HEK293 (cell line): ENCODE data around the gene DCAF4.

Experiments used
- CTCF ChIA-PET: fragments of 350-600 bp; formaldehyde crosslinking; extraction: SDS; loops from one replicate; lab custom pipeline; 2021; ENCODE audit warnings: antibody characterized with exemption; lab: Yijun Ruan, JAX
- POLR2A ChIA-PET: fragments of 300-600 bp; formaldehyde crosslinking; extraction: SDS; loops from one replicate; lab custom pipeline; 2020; ENCODE audit warnings: antibody characterized with exemption, inconsistent platforms; lab: Yijun Ruan, JAX
- H3K27ac ChIP-seq: fragments of 200-500 bp; sonication (Bioruptor generic); 2 replicates; pipeline ENCODE4 v1.5.1; 2014; ENCODE audit warnings: low read depth, low read length, control low read depth, inconsistent platforms; ENCODE audit errors: extremely low read depth
- H3K36me3 ChIP-seq, 2 experiments: fragments of 200-500 bp in 1 of 2; sonication (Bioruptor generic) in 1 of 2; 1 replicate in 1 of 2; 2 replicates in 1 of 2; pipeline ENCODE4 v1.5.1; 2014 to 2017; ENCODE audit warnings: inconsistent platforms in 2 of 2, low read length in 2 of 2; ENCODE audit not compliant: control insufficient read depth in 2 of 2, insufficient read depth in 1 of 2
- H3K4me1 ChIP-seq: fragments of 200-500 bp; sonication (Bioruptor generic); 2 replicates; pipeline ENCODE4 v1.5.1; 2014; ENCODE audit warnings: mild to moderate bottlenecking, low read length, inconsistent platforms; ENCODE audit not compliant: control insufficient read depth, insufficient read depth
- H3K4me3 ChIP-seq: 2 replicates; pipeline ENCODE4 v1.5.1; 2011; ENCODE audit warnings: low read depth, mild to moderate bottlenecking, control low read depth, low read length, moderate library complexity
- H3K9me3 ChIP-seq: fragments of 200-500 bp; sonication (Bioruptor generic); 2 replicates; pipeline ENCODE4 v1.5.1; 2014; ENCODE audit warnings: low read depth, low read length, inconsistent platforms; ENCODE audit not compliant: control insufficient read depth, insufficient read depth
- HOXD13 ChIP-seq: sonication (generic); formaldehyde crosslinking; IDR thresholded peaks from 2 replicates; pipeline ENCODE4 v1.8.0; 2022; ENCODE audit warnings: missing genetic modification reagents, borderline replicate concordance
- PRDM1 ChIP-seq: fragments of 450-650 bp; formaldehyde crosslinking; IDR thresholded peaks from 2 replicates; pipeline ENCODE4; 2016; ENCODE audit warnings: missing biosample characterization, missing genetic modification characterization
- SALL2 ChIP-seq: fragments of 450-650 bp; formaldehyde crosslinking; IDR thresholded peaks from 2 replicates; pipeline ENCODE4 v1.5.0; 2017; ENCODE audit warnings: missing biosample characterization, mild to moderate bottlenecking, missing genetic modification characterization, borderline replicate concordance
- SCRT1 ChIP-seq: fragments of 450-650 bp; formaldehyde crosslinking; IDR thresholded peaks from 2 replicates; pipeline ENCODE4 v1.5.1; 2016; ENCODE audit warnings: missing biosample characterization, missing genetic modification characterization, borderline replicate concordance
- ZBTB17 ChIP-seq: fragments of 450-650 bp; formaldehyde crosslinking; IDR thresholded peaks from 2 replicates; pipeline ENCODE4 v1.5.1; 2016; ENCODE audit warnings: missing biosample characterization, missing genetic modification characterization
- ZNF114 ChIP-seq: fragments of 450-650 bp; formaldehyde crosslinking; IDR thresholded peaks from 2 replicates; pipeline ENCODE4 v1.5.0; 2017; ENCODE audit warnings: missing biosample characterization, missing genetic modification characterization
- ZNF174 ChIP-seq: fragments of 450-650 bp; formaldehyde crosslinking; IDR thresholded peaks from 2 replicates; pipeline ENCODE4 v1.5.0; 2017; ENCODE audit warnings: missing biosample characterization, mild to moderate bottlenecking, missing genetic modification characterization
- ZNF433 ChIP-seq: fragments of 450-650 bp; formaldehyde crosslinking; IDR thresholded peaks from 2 replicates; pipeline ENCODE4 v1.5.1; 2016; ENCODE audit warnings: missing biosample characterization, missing genetic modification characterization, low read depth
- ZNF792 ChIP-seq: fragments of 450-650 bp; formaldehyde crosslinking; IDR thresholded peaks from 2 replicates; pipeline ENCODE4 v1.5.1; 2016; ENCODE audit warnings: missing biosample characterization, missing genetic modification characterization
- TF ChIP-seq, protein P1 (sequence below): fragments of 450-650 bp; formaldehyde crosslinking; IDR thresholded peaks from 2 replicates; pipeline ENCODE4 v1.5.1; 2016; ENCODE audit warnings: missing biosample characterization, missing genetic modification characterization
- TF ChIP-seq, protein P2 (sequence below): fragments of 450-650 bp; formaldehyde crosslinking; IDR thresholded peaks from 2 replicates; pipeline ENCODE4 v1.5.1; 2016; ENCODE audit warnings: missing biosample characterization, missing genetic modification characterization
- TF ChIP-seq, protein P3 (sequence below): fragments of 450-650 bp; formaldehyde crosslinking; IDR thresholded peaks from 2 replicates; pipeline ENCODE4 v1.5.1; 2016; ENCODE audit warnings: missing biosample characterization, missing genetic modification characterization, borderline replicate concordance
- TF ChIP-seq, protein P4 (sequence below): fragments of 450-650 bp; formaldehyde crosslinking; IDR thresholded peaks from 2 replicates; pipeline ENCODE4 v1.5.1; 2016; ENCODE audit warnings: missing biosample characterization, missing genetic modification characterization

The DCAF4 gene

DNA sequence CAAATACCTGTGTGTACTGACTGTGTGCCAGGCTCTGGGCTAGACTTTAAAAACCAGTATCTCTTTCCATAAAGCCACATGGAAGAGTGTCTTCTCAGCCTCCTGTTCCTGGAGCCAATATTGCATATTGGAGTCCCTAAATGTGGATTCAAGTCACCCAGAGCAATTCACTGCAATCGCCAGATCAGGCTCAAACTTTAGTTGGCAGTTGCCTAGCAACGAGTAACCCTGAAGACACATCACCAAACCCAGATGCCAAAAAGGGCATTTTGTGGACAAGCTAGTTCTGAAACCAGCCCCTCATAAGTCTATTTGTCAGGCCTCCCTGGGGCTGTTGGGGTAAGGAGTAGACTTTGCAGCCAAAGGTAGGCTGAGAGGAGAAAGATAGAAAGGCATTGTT lies 46.1 kb upstream of the DCAF4 start (continued):
- TF ChIP-seq, protein P1, sequence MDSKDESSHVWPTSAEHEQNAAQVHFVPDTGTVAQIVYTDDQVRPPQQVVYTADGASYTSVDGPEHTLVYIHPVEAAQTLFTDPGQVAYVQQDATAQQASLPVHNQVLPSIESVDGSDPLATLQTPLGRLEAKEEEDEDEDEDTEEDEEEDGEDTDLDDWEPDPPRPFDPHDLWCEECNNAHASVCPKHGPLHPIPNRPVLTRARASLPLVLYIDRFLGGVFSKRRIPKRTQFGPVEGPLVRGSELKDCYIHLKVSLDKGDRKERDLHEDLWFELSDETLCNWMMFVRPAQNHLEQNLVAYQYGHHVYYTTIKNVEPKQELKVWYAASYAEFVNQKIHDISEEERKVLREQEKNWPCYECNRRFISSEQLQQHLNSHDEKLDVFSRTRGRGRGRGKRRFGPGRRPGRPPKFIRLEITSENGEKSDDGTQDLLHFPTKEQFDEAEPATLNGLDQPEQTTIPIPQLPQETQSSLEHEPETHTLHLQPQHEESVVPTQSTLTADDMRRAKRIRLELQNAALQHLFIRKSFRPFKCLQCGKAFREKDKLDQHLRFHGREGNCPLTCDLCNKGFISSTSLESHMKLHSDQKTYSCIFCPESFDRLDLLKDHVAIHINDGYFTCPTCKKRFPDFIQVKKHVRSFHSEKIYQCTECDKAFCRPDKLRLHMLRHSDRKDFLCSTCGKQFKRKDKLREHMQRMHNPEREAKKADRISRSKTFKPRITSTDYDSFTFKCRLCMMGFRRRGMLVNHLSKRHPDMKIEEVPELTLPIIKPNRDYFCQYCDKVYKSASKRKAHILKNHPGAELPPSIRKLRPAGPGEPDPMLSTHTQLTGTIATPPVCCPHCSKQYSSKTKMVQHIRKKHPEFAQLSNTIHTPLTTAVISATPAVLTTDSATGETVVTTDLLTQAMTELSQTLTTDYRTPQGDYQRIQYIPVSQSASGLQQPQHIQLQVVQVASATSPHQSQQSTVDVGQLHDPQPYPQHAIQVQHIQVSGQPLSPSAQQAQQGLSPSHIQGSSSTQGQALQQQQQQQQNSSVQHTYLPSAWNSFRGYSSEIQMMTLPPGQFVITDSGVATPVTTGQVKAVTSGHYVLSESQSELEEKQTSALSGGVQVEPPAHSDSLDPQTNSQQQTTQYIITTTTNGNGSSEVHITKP: no peak
- TF ChIP-seq HOXD13: no peak

DNA sequence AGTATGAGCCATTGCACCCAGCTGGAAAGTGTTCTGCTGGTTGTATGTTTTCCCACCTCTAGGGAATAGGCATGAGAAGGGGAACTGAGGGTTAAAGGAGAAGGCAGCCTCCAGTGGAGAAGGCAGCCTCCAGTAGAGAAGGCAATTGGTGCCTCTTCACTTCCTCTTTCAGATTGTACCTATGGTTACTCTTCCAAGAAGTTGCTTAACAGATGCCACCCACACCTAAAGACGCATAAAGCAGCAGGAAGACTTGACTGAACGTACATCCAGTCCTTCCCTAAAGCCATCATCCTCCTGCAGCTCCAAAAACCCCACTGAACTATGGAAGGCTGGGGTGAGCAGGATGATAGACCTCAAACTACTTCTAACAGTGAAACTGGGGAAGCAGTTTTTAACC lies 45.4 kb upstream of the DCAF4 start:
- Histone ChIP-seq H3K4me3 (no peak overlapping the region), H3K9me3 (no peaks in the 10 kb centered on the region), H3K36me3 (no peaks in the 10 kb centered on the region), H3K27ac (no peak overlapping the region), H3K4me1 (no peaks in the 10 kb centered on the region)
- ChIA-PET CTCF (interaction anchor here (0.6 to 1.6 kb wide), 2 partner anchors 363 to 1964 kb away, joined by 3 read pairs; no protein-coding TSS in a partner anchor), POLR2A (no interaction called here)
- TF ChIP-seq ZNF174 (tag by site-specific recombination): no peak
- no peak for TF ChIP-seq SCRT1
- no peak for TF ChIP-seq ZNF114
- no peak for TF ChIP-seq PRDM1 (tag by site-specific recombination)
- no peak for TF ChIP-seq ZNF792 (tag by site-specific recombination)
- TF ChIP-seq SALL2 (tag by site-specific recombination): no peak
- TF ChIP-seq, protein P2, sequence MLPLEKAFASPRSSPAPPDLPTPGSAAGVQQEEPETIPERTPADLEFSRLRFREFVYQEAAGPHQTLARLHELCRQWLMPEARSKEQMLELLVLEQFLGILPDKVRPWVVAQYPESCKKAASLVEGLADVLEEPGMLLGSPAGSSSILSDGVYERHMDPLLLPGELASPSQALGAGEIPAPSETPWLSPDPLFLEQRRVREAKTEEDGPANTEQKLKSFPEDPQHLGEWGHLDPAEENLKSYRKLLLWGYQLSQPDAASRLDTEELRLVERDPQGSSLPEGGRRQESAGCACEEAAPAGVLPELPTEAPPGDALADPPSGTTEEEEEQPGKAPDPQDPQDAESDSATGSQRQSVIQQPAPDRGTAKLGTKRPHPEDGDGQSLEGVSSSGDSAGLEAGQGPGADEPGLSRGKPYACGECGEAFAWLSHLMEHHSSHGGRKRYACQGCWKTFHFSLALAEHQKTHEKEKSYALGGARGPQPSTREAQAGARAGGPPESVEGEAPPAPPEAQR (tag by site-specific recombination): no peak

DNA sequence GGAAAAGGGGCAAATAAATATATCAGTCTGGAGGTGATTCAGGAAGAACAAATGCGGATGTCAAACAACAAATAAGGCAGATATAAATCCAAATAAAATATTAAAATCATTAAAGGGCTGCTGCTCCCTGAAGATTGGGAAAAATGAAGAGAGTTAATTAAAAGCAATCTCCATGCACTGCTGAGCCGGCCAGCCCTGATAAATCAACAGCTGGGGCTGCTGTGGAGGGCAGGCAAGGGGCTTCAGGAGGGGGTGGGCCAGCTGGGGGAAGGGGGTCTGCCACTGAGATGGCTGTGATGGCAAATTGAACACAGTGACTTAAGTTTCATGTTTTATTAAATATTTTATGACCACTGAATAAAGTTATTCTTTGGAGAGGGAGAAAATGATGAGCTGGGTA lies 44.7 kb upstream of the DCAF4 start:
- Histone ChIP-seq H3K9me3 (no peaks in the 10 kb centered on the region), H3K27ac (no peak overlapping the region), H3K4me3 (no peak overlapping the region), H3K4me1 (no peaks in the 10 kb centered on the region), H3K36me3 (no peaks in the 10 kb centered on the region)
- POLR2A ChIA-PET: no interaction called here
- CTCF ChIA-PET: interaction anchor here (0.5 to 1.6 kb wide), 3 partner anchors 179 to 382 kb away, joined by 3 to 4 read pairs (median 3); no protein-coding TSS in a partner anchor
- TF ChIP-seq, protein P3, sequence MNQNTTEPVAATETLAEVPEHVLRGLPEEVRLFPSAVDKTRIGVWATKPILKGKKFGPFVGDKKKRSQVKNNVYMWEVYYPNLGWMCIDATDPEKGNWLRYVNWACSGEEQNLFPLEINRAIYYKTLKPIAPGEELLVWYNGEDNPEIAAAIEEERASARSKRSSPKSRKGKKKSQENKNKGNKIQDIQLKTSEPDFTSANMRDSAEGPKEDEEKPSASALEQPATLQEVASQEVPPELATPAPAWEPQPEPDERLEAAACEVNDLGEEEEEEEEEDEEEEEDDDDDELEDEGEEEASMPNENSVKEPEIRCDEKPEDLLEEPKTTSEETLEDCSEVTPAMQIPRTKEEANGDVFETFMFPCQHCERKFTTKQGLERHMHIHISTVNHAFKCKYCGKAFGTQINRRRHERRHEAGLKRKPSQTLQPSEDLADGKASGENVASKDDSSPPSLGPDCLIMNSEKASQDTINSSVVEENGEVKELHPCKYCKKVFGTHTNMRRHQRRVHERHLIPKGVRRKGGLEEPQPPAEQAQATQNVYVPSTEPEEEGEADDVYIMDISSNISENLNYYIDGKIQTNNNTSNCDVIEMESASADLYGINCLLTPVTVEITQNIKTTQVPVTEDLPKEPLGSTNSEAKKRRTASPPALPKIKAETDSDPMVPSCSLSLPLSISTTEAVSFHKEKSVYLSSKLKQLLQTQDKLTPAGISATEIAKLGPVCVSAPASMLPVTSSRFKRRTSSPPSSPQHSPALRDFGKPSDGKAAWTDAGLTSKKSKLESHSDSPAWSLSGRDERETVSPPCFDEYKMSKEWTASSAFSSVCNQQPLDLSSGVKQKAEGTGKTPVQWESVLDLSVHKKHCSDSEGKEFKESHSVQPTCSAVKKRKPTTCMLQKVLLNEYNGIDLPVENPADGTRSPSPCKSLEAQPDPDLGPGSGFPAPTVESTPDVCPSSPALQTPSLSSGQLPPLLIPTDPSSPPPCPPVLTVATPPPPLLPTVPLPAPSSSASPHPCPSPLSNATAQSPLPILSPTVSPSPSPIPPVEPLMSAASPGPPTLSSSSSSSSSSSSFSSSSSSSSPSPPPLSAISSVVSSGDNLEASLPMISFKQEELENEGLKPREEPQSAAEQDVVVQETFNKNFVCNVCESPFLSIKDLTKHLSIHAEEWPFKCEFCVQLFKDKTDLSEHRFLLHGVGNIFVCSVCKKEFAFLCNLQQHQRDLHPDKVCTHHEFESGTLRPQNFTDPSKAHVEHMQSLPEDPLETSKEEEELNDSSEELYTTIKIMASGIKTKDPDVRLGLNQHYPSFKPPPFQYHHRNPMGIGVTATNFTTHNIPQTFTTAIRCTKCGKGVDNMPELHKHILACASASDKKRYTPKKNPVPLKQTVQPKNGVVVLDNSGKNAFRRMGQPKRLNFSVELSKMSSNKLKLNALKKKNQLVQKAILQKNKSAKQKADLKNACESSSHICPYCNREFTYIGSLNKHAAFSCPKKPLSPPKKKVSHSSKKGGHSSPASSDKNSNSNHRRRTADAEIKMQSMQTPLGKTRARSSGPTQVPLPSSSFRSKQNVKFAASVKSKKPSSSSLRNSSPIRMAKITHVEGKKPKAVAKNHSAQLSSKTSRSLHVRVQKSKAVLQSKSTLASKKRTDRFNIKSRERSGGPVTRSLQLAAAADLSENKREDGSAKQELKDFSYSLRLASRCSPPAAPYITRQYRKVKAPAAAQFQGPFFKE (tag by site-specific recombination): no peak
- no peak for TF ChIP-seq ZNF433 (tag by site-specific recombination)
- TF ChIP-seq, protein P4, sequence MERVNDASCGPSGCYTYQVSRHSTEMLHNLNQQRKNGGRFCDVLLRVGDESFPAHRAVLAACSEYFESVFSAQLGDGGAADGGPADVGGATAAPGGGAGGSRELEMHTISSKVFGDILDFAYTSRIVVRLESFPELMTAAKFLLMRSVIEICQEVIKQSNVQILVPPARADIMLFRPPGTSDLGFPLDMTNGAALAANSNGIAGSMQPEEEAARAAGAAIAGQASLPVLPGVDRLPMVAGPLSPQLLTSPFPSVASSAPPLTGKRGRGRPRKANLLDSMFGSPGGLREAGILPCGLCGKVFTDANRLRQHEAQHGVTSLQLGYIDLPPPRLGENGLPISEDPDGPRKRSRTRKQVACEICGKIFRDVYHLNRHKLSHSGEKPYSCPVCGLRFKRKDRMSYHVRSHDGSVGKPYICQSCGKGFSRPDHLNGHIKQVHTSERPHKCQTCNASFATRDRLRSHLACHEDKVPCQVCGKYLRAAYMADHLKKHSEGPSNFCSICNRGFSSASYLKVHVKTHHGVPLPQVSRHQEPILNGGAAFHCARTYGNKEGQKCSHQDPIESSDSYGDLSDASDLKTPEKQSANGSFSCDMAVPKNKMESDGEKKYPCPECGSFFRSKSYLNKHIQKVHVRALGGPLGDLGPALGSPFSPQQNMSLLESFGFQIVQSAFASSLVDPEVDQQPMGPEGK (tag by site-specific recombination): no peak
- no peak for TF ChIP-seq ZBTB17
